HL-60 (cell line): ENCODE measurements around the gene SULT1A2.
"Not testable (repeated sequence)": the region's sequence is repeated elsewhere in the genome, so short reads cannot be mapped to it uniquely, and the experiment has no call there.

Source experiments
- DNase-seq, 2 experiments: peaks; one replicate each; pipeline ENCODE4 v3.0.0-alpha.2; 2010 to 2020; ENCODE audit warnings: low read depth in 1 of 2, low spot score in 1 of 2
- H3K27ac ChIP-seq: fragments of 250-450 bp; sonication (Bioruptor Pico); replicated peaks from 2 replicates; pipeline ENCODE4 v1.5.1; 2020; ENCODE audit warnings: mild to moderate bottlenecking, moderate library complexity
- H3K27me3 ChIP-seq: fragments of 250-450 bp; sonication (Bioruptor Pico); 2 replicates; pipeline ENCODE4 v1.5.1; 2021; ENCODE audit warnings: mild to moderate bottlenecking, moderate library complexity; ENCODE audit not compliant: insufficient read depth, poor library complexity, severe bottlenecking
- H3K4me3 ChIP-seq: replicated peaks from 2 replicates; pipeline ENCODE4 v1.5.1; 2011; ENCODE audit warnings: mild to moderate bottlenecking, control low read depth, low read length; ENCODE audit not compliant: insufficient read depth
- CTCF ChIP-seq: IDR thresholded peaks from one replicate; pipeline ENCODE4 v1.5.1; 2011; ENCODE audit warnings: low read length, control low read depth, inconsistent platforms; ENCODE audit not compliant: insufficient read depth
- GABPA ChIP-seq: IDR thresholded peaks from 2 replicates; pipeline ENCODE4 v1.6.1; 2012; ENCODE audit warnings: low read depth
- POLR2AphosphoS5 ChIP-seq: IDR thresholded peaks from 2 replicates; pipeline ENCODE4 v1.6.1; 2012; ENCODE audit warnings: low read depth
- REST ChIP-seq: IDR thresholded peaks from 2 replicates; pipeline ENCODE4 v1.6.1; 2012; ENCODE audit warnings: low read depth; ENCODE audit not compliant: insufficient replicate concordance
- SPI1 ChIP-seq: IDR thresholded peaks from 2 replicates; pipeline ENCODE4 v1.6.1; 2012; ENCODE audit warnings: low read depth, mild to moderate bottlenecking, borderline replicate concordance

Gene SULT1A2

GRCh38 chr16:28549301-28549899 is 47.5 kb downstream of the SULT1A2 start:
- peak in 1 of 2 experiments; percentile 68 for DNase-seq
- H3K27ac ChIP-seq = no peak overlapping the region
- no peaks in the 10 kb centered on the region for H3K27me3 ChIP-seq
- TF ChIP-seq CTCF (peak; percentile 63), SPI1 (no peak)
- H3K4me3 ChIP-seq = no peak overlapping the region

DNA sequence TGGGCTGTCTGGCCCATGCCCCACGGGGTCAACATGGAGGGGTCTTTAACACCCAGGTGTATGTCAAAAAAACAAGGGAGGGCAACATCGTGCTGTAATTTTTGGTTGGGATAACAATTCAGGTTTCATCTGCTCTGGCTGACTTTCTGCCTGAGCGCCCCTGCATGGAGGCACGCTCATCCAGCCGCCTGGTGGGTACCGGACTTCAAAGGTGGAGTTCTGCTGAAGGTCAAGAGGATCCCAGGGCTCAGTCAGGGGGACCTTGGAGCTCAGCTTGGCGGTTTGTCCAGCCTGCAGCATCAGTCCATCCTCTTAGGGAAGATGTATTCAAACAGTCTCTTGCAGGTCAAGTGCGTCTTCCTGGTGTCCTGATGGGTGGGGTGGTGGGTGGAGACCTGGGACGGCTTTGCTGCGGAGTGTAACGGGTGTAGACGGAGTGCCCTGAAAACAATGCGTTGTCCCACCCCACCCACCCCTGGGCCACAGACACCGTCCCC is 48.5 kb downstream of the SULT1A2 start:
- H3K4me3 ChIP-seq = no peak overlapping the region
- DNase-seq = no peak
- no peaks in the 10 kb centered on the region for H3K27me3 ChIP-seq
- no peak overlapping the region for H3K27ac ChIP-seq
- TF ChIP-seq CTCF = no peak
- no peak for TF ChIP-seq POLR2AphosphoS5
- no peak for TF ChIP-seq SPI1
- no peak for TF ChIP-seq REST
- TF ChIP-seq GABPA = no peak

- TF ChIP-seq REST (no peak), GABPA (no peak), SPI1 (no peak), POLR2AphosphoS5 (no peak), CTCF (no peak)
- no peaks in the 10 kb centered on the region for H3K27me3 ChIP-seq
- no peak for DNase-seq
- no peak overlapping the region for H3K4me3 ChIP-seq
- no peak overlapping the region for H3K27ac ChIP-seq
Observed at GRCh38 chr16:28546626-28547025, 50.2 kb downstream of the SULT1A2 start.

GRCh38 chr16:28545964-28546363 is 50.9 kb downstream of the SULT1A2 start:
- H3K4me3 ChIP-seq, H3K27ac ChIP-seq, H3K27me3 ChIP-seq, DNase-seq: not testable (repeated sequence)
